Osteoblast (primary cell): ENCODE data around the gene COL4A2. TPM values are rescaled to one million over a fixed set of nuclear protein-coding genes. Genes with fewer than 3 reads are reported as not detected.
A peak's percentile ranks its signal among the peaks of the same experiment; 100 is the strongest.

Experiments used
- DNase-seq: peaks from one replicate; pipeline ENCODE4 v3.0.0; 2011; ENCODE audit warnings: low spot score, mixed read lengths; ENCODE audit not compliant: insufficient read length; ENCODE audit errors: missing footprints
- H2AFZ ChIP-seq: 2 replicates; pipeline ENCODE4 v1.6.0; 2011; ENCODE audit warnings: mild to moderate bottlenecking, low read length
- H3K27ac ChIP-seq: 2 replicates; pipeline ENCODE4 v1.5.1; 2011; ENCODE audit warnings: mild to moderate bottlenecking, low read depth, low read length, moderate library complexity
- H3K27me3 ChIP-seq: 2 replicates; pipeline ENCODE4 v1.6.0; 2012; ENCODE audit warnings: mild to moderate bottlenecking, control low read depth, inconsistent platforms, low read length, moderate library complexity; ENCODE audit not compliant: insufficient read depth
- H3K36me3 ChIP-seq: 2 replicates; pipeline ENCODE4 v1.5.1; 2011; ENCODE audit warnings: mild to moderate bottlenecking, low read length, control low read depth, moderate library complexity; ENCODE audit not compliant: insufficient read depth
- H3K4me1 ChIP-seq: 2 replicates; pipeline ENCODE4 v1.5.1; 2011; ENCODE audit warnings: mild to moderate bottlenecking, low read length, control low read depth, moderate library complexity; ENCODE audit not compliant: insufficient read depth
- H3K4me2 ChIP-seq: 2 replicates; pipeline ENCODE4 v1.6.0; 2011; ENCODE audit warnings: mild to moderate bottlenecking, low read length; ENCODE audit not compliant: insufficient read depth
- H3K4me3 ChIP-seq: fragments of 200-600 bp; sonication (generic); 3 replicates; pipeline ENCODE4 v1.5.1; 2012; ENCODE audit warnings: mild to moderate bottlenecking, low read length, inconsistent platforms; ENCODE audit not compliant: insufficient read depth
- H3K79me2 ChIP-seq: 2 replicates; pipeline ENCODE4 v1.6.0; 2012; ENCODE audit warnings: mild to moderate bottlenecking, low read length, control low read depth, inconsistent platforms; ENCODE audit not compliant: insufficient read depth
- H3K9me3 ChIP-seq: 2 replicates; pipeline ENCODE4 v1.5.1; 2011; ENCODE audit warnings: low read depth, low read length, control low read depth
- H4K20me1 ChIP-seq: 2 replicates; pipeline ENCODE4 v1.6.0; 2012; ENCODE audit warnings: mild to moderate bottlenecking, low read length, control low read depth; ENCODE audit not compliant: insufficient read depth
- CTCF ChIP-seq: IDR thresholded peaks from 2 replicates; pipeline ENCODE4 v1.5.1; 2011; ENCODE audit warnings: mild to moderate bottlenecking, low read depth, low read length, moderate library complexity; ENCODE audit errors: extremely low read depth
- total RNA-seq: library from RNA; depleted of rRNA; stranded (reverse); fragments of >200 nt; gene quantifications from 2 replicates; pipeline ENCODE4 v1.2.3, GENCODE V29; 2012

Gene COL4A2
- total RNA-seq, 1 donor = 267 TPM

- Histone ChIP-seq H3K4me2 (no peak overlapping the region), H3K36me3 (peaks cover 21% of the 10 kb centered on the region), H3K27me3 (no peaks in the 10 kb centered on the region), H3K4me3 (no peak overlapping the region), H3K27ac (no peak overlapping the region), H4K20me1 (peaks cover 9% of the 10 kb centered on the region), H3K79me2 (peaks cover 50% of the 10 kb centered on the region), H3K4me1 (peaks cover 35% of the 10 kb centered on the region), H3K9me3 (no peaks in the 10 kb centered on the region), H2AFZ (no peak overlapping the region)
- peak; percentile 8 for DNase-seq
- no peak for TF ChIP-seq CTCF
Measured at GRCh38 chr13:110343241-110343865, 36.3 kb downstream of the COL4A2 start.

- peaks cover 30% of the 10 kb centered on the region for H3K4me1 ChIP-seq
- no peak overlapping the region for H3K27ac ChIP-seq
- H4K20me1 ChIP-seq = peaks cover 9% of the 10 kb centered on the region
- TF ChIP-seq CTCF = no peak
- no peak for DNase-seq
- H3K79me2 ChIP-seq = peaks cover 57% of the 10 kb centered on the region
- H3K4me3 ChIP-seq = no peak overlapping the region
- H3K4me2 ChIP-seq = no peak overlapping the region
- no peaks in the 10 kb centered on the region for H3K27me3 ChIP-seq
- no peak overlapping the region for H2AFZ ChIP-seq
- H3K9me3 ChIP-seq = no peaks in the 10 kb centered on the region
- peaks cover 24% of the 10 kb centered on the region for H3K36me3 ChIP-seq
Measured at GRCh38 chr13:110344320-110344719, 37.2 kb downstream of the COL4A2 start.

DNA sequence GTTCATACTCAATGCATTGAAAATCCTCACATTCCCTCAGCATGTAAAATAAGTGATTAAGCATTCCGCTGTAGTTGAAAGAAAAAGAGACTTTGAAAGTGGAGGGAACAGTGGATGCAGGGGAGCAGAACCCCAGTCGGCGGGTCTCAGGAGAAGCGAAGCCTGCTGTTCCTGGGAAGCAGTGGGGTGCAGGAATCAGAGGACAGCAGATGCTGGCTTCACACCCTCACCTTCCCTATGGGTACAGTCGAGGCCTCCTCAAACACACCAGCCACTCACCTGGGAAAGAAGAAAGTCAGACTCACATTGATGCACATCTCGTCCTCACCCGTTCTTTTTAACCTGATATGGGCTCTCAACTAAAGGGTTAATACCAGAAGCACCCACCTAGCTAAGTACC, 38.2 kb downstream of the COL4A2 start:
- Histone ChIP-seq H3K36me3 (peaks cover 30% of the 10 kb centered on the region), H3K27me3 (no peaks in the 10 kb centered on the region), H3K4me3 (no peak overlapping the region), H3K27ac (no peak overlapping the region), H3K4me1 (peaks cover 30% of the 10 kb centered on the region), H2AFZ (no peak overlapping the region), H3K4me2 (no peak overlapping the region), H3K9me3 (no peaks in the 10 kb centered on the region), H4K20me1 (peaks cover 9% of the 10 kb centered on the region), H3K79me2 (peaks cover 61% of the 10 kb centered on the region)
- no peak for DNase-seq
- TF ChIP-seq CTCF = no peak

DNA sequence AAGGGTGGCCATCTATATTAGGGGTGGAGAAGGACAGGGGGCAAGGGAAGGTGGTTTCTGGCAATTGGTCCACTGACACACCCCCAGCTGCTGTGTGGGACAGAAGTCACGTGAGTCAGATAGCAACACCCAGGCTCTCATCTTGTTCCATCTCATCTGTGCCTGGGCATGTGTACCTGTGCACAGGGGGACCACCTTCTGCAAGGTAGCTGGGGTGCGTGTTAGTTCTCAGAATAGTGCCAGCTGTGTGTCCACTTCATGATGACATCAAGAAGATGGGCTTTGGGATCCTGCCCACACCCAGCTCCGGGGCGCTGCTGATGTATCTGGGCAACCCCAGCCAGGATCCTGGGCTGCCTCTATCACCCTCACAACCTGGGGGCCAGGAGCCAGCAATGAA, 38.6 kb downstream of the COL4A2 start:
- Histone ChIP-seq H3K4me3 (no peak overlapping the region), H3K4me1 (peaks cover 25% of the 10 kb centered on the region)

More for the DNA sequence above, 38.6 kb downstream of the COL4A2 start:
- no peaks in the 10 kb centered on the region for H3K27me3 ChIP-seq
- no peaks in the 10 kb centered on the region for H3K9me3 ChIP-seq
- peaks cover 61% of the 10 kb centered on the region for H3K79me2 ChIP-seq
- H2AFZ ChIP-seq = no peak overlapping the region
- H3K4me2 ChIP-seq = no peak overlapping the region
- H3K27ac ChIP-seq = peak overlapping the region; percentile 26
- no peak for DNase-seq
- TF ChIP-seq CTCF = no peak
- H3K36me3 ChIP-seq = peaks cover 29% of the 10 kb centered on the region
- H4K20me1 ChIP-seq = peaks cover 9% of the 10 kb centered on the region
